ENCODE results near the gene RNF130.

The RNF130 gene

GRCh38 chr5:180097163-180097894, 25.8 kb upstream of the RNF130 start:
- Histone ChIP-seq H3K36me3 (no peaks in the 10 kb centered on the region), H3K4me1 (no peaks in the 10 kb centered on the region), H3K27ac (no peak overlapping the region), H3K9me3 (no peaks in the 10 kb centered on the region), H3K27me3 (peaks cover 0 to 52% of the 10 kb centered on the region in 2 donors), H3K4me3 (no peak overlapping the region)
- peak in 1 of 2 donors; percentile 37 for DNase-seq
- intact Hi-C loops (cut with DNase I; ENCODE audit: low total_unique reads) = no loop called here
- no peak for TF ChIP-seq CTCF (IDR thresholded peaks at IDR 0.05)

- intact Hi-C loops (cut with DNase I; ENCODE audit: low total_unique reads) = no loop called here
- DNase-seq = peak in 1 of 2 donors; percentile 31
Observed at GRCh38 chr5:180096616-180097015, 25.1 kb upstream of the RNF130 start.

GRCh38 chr5:180095545-180095944, 24.0 kb upstream of the RNF130 start:
- intact Hi-C loops (cut with DNase I; ENCODE audit: low total_unique reads) = no loop called here
- no peak overlapping the region for H3K27ac ChIP-seq
- H3K9me3 ChIP-seq = no peaks in the 10 kb centered on the region
- DNase-seq = no peak
- H3K27me3 ChIP-seq = peaks cover 0 to 37% of the 10 kb centered on the region in 2 donors
- H3K36me3 ChIP-seq = no peaks in the 10 kb centered on the region
- TF ChIP-seq CTCF (IDR thresholded peaks at IDR 0.05) = no peak
- peaks cover 0 to 10% (median 8%) of the 10 kb centered on the region in 4 donors for H3K4me1 ChIP-seq
- H3K4me3 ChIP-seq = no peak overlapping the region

More at GRCh38 chr5:180096616-180097015, 25.1 kb upstream of the RNF130 start:
- no peaks in the 10 kb centered on the region for H3K4me1 ChIP-seq
- H3K27me3 ChIP-seq = peaks cover 0 to 48% of the 10 kb centered on the region in 2 donors
- H3K36me3 ChIP-seq = no peaks in the 10 kb centered on the region
- H3K27ac ChIP-seq = no peak overlapping the region
- no peak overlapping the region for H3K4me3 ChIP-seq
- no peaks in the 10 kb centered on the region for H3K9me3 ChIP-seq
- TF ChIP-seq CTCF (IDR thresholded peaks at IDR 0.05) = no peak

- Histone ChIP-seq H3K4me1 (peaks cover 0 to 15% (median 11%) of the 10 kb centered on the region in 4 donors), H3K27ac (no peak overlapping the region), H3K27me3 (peaks cover 0 to 23% of the 10 kb centered on the region in 2 donors), H3K4me3 (no peak overlapping the region), H3K36me3 (no peaks in the 10 kb centered on the region), H3K9me3 (no peaks in the 10 kb centered on the region)
- no peak for TF ChIP-seq CTCF (IDR thresholded peaks at IDR 0.05)
- intact Hi-C loops (cut with DNase I; ENCODE audit: low total_unique reads) = no loop called here
- peak; percentile 50 to 75 for DNase-seq
Observed at GRCh38 chr5:180093651-180094382, 22.3 kb upstream of the RNF130 start.

- H3K27ac ChIP-seq = no peak overlapping the region
Observed at GRCh38 chr5:180093241-180093640, 21.7 kb upstream of the RNF130 start.

More at GRCh38 chr5:180093241-180093640, 21.7 kb upstream of the RNF130 start:
- TF ChIP-seq CTCF (IDR thresholded peaks at IDR 0.05) = no peak
- Histone ChIP-seq H3K4me1 (peaks cover 0 to 15% (median 11%) of the 10 kb centered on the region in 4 donors), H3K36me3 (no peaks in the 10 kb centered on the region), H3K27me3 (peaks cover 0 to 19% of the 10 kb centered on the region in 2 donors), H3K9me3 (no peaks in the 10 kb centered on the region), H3K4me3 (no peak overlapping the region)
- DNase-seq = peak in 1 of 2 donors; percentile 17
- intact Hi-C loops (cut with DNase I; ENCODE audit: low total_unique reads) = no loop called here

Data from tibial artery (tissue), 4 donors.